Stimulated activated CD8-positive, alpha-beta memory T cell treated with anti-CD3 and anti-CD28 coated beads, Interleukin-12 subunit alpha, Interleukin-12 subunit beta, amount 100 ng/mL, for 4 hours (primary cell): ENCODE data around the gene MRPL14.

ENCODE experiments used
- DNase-seq: peaks from one replicate; pipeline ENCODE4 v3.0.0-alpha.2; 2020; ENCODE audit warnings: low read depth

MRPL14 gene

DNA sequence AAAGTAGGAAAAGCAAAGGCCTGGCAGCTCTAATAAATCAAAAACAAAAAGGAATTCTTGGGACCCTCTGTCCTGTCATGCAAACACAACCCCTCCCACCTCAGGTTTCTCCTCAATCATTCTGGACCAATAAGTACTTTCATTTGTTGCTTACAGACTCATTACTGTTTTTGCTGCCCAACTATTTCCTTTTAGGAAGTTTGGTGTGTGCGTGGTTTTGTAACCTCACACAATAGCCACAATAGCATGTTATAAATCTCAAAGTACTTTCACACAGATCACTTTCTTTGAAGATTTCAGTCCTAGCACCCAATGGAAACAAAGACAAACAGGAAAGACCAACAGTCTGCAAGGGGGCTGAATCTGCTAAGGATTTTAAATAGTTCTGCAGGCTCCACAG is 4.5 kb downstream of the MRPL14 start:
- DNase-seq = no peak

DNA sequence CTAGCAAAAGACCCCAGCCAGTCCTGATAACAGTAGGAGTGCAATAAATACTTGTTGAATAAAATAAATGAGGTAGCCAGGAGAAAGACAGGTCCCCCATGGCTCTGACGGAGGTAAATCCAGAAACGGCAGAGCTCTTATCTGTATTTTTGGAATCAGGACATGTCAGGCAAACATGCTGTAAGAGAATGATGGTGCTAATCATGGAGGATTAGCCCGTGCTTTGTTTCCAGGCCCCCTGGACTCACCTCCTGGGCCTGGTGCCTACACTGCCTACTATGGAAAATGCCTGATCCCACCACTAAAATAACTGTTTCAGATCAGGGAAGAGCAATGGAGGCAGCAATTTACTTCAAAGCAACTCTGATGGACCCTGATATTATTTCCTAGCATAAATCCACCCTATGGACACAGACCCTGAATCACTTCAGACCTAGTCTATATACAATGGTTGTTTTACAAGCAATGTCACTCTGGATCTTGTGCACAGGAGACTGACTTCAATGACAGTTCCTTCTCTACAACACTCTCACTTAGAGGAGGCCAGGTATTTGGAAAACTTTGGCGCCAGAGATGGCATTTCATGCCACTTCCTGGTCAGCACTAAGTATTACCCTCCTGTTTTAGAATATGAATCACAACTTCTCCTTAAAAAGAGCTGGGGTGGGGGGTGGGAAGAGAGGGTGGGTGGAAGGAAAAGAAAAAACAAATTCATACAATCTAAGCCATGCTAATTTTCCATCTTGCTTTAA is 6.4 kb downstream of the MRPL14 start:
- DNase-seq = no peak

DNA sequence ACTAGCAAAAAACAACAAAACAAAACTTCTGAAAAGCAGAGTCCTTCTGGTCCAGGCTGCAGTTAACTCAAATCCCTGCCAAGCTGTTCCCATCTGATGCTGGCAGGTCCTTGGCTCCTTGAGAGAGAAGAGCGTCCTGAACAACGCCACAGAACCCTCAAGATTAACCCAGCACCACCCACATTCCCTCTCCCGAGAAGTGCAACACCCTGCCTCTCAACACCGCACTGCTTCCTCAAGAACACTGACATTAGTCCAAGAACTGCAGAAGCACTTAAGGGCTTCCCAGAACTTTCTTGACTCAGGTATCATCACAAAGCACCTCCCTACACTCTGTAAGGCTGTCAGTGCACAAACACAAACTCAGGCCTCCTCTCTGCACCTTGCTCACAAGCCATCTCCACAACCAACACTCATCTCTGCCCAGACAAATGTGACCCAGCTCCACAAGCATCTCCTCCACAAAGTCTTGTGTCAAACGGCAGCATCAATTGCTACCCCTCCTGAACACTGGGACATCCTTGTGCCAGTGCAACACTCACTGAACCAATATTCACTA is 7.5 kb downstream of the MRPL14 start:
- DNase-seq = no peak

DNA sequence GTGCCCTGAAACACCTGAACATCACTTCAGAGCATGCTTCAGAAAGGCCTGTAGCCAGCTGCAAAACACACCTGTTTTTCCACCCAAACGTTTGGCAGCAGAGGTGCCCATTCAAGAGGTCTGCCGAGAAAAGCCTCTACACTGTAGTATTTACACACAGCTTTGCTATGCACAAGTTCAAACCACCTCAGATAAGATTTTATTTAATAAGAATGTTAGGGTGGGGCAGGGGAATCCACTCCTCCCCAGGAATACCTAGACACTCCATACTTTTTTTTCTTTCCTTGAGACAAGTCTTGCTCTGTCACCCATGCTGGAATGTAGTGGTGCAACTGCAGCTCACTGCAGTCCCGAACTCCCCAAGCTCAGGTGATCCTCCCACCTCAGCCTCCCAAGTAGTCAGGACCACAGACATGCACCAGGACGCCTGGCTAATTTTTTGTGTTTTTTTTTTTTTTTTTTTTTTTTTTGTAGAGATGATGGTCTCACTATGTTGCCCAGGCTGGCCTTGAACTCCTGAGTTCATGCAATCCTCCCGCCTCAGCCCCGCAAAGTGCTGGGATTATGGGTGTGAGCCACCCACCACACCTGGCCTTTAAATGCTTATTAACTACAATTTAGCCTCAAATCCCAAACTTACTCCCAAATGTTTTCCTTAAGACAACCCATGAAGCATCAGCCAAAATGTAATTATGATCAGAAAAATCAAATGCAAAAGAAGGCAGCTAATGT is 9.7 kb downstream of the MRPL14 start:
- DNase-seq = no peak

DNA sequence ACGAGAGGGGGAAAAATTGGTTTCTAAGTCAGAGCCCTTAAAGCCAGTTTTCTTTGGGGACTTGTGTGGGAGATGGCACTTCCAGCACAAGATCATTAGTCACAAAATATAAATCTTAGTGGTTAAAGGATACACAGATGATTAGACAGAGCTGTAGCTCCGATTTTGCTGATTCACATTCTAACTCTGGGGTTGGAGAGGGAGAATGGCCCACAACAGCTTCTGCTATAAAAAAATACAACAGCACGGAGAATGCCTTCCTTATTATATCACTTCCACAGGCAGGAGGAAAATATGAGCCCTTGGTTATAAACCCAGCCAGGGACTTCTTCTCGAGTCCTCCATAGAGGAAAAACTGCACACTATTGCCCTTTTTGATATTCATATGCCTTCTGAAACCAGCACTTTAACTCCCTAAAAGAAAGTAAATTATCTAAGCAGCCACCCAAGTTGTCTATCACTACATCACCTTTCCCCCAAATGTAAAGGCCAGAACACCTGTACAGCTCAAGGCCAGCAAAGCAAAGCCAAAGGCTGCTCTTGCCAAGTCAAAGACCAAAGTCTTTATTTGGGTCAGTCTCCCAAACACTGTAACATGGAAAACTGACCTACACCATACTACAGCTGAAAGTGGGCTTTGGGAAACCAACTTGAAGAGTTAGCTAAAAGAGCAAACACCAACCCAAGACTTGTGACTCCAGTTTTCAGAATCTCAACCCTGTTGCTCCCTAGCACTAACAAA is 10.4 kb downstream of the MRPL14 start:
- DNase-seq = no peak

DNA sequence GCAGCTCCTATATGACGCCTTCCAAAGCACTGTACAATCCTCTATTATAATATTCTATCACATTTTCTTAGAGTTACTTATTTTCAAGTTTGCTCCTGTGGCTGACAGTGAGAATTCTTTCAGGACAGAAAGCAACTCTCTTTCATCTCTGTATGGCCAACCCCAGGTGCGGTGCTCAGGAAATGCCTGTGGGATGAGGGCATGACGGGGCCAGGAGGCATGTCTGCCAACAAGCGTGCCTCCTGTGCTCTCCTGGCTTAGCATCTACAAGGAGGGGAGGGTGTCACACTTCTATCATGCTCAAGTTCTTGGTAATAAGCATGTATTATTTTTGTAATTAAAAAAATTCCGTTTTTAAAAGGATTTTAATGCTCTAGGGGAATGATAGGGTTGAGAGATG is 11.4 kb downstream of the MRPL14 start:
- no peak for DNase-seq

DNA sequence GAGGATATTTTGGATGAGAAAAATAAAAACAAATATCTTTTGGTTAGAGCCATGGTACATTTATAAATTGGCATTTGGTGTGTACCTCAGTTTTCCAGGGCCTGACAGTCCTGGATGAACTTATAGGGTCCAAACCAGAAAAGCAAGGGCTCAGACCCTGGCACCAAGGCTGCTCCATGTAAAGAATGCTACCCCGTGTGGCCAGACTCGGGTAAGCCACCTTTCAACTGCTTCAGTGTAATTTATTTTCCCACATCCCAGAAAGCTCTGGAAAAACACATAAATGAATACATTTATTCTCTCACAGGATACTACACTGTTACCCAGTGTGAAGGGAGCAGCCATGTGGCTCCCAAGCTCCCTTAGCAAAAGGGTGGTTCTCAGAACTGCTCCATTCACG is 13.8 kb downstream of the MRPL14 start:
- DNase-seq = no peak

DNA sequence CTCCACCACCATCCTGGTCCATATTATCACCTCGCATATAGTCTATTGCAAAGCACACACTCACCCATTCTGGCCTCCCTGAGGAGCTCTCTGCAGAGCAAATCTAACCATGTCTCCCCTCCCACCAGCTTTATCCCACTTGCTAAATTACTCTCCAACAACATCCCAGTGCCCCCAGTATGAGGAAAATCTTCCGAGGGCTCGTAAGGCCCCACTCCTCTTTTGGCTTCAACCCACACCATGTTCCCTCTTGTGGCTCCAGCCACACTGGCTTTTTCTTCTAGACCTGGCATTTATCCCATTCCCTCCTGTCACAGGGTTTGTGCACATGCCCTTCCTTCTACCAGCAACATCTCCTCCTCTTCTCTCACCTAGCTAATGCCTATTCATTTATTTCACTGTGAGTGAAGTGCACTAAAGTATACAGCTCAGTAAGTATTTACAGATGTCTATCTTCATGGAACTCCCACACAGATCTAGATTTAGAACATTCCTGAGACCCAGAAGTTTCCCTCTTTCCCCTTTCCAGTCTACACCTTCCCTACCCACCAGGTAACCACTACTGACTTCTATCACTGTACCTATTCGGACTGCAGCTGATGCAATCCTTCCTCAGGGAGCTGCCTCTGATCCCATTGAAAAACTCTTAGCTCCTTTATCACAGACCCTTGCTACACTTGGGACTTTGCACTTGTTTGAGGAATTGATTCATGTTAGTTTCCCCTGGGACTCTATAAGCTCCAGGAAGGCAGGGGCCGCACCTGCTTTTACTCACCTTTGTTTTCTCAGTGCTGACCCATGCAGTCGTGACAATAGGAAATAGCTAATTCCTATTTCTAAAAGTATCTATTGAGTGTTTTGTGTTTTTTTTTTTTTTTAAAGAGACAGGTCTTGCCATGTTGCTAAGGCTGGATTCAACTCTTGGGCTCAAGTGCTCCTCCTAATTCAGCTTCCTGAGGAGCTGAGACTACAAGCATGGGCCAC is 15.5 kb downstream of the MRPL14 start:
- DNase-seq = no peak

DNA sequence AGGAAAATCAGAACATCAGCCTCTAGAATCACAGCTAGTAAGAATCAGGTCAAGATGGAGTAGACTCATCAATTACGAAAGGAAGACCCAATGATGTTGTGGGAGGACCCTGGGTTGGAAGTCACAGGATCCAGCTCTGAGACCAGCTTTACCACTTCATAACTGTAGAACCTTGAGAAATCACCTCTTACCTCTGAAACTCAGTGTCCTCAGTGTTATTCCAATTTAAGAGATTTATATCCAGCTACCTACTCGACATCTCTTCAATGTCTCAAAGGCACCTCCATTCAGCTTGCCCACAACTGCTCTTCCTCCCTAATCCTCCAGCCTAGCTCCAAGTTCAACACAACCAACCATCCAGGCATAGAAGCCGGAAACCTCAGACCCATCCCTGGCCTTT is 16.3 kb downstream of the MRPL14 start:
- no peak for DNase-seq

DNA sequence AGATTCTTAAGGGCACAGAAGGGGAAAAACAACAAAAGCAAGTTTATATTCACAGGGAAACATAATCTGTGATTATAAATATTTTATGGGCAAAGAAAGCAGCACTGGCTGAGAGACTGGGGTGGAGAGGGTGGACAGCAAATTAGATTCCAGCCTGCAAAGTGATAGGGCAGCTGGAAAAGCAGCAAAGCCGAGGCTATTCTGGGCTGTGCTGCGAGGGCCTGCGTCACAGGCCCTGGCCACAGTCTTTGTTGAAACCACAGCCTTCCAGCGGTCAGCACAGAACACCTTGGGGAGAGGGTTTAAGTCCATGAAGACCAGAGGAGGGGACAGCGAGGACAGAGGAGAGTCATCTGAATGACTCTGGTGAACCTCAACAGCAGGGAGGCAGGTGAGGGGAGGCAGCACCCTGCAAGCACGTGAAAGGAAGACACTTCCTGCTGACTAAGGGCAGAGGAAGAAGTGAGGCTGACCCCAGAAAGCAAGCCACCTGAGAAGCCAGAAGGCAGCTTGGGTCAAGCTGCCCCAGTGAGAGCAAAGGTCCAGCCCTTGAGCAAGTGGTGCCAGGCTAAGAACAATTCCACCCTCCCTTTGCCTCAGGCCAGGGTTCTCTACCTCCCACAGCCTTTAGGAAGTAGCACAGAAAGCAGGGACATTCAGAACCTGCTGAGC is 17.1 kb downstream of the MRPL14 start:
- no peak for DNase-seq

DNA sequence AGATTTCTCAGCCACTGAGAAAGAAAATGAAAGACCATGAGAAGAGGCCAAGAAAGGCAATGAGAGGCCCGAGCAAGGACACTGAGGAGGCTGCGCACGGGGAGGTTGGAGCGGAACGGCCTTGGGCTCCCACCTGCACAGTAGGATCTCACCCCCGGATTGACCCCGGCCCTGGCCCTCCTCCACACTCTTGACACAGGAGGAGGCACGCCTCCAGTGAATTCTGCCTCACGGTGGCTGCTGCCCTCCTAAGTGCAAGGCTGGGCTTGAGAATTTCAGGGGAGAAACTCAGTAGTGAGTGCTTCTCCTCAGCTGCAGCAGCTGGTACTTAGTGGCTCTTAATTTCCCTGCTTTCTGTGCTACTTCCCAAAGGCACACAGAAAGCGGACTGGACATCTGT is 18.0 kb downstream of the MRPL14 start:
- no peak for DNase-seq

DNA sequence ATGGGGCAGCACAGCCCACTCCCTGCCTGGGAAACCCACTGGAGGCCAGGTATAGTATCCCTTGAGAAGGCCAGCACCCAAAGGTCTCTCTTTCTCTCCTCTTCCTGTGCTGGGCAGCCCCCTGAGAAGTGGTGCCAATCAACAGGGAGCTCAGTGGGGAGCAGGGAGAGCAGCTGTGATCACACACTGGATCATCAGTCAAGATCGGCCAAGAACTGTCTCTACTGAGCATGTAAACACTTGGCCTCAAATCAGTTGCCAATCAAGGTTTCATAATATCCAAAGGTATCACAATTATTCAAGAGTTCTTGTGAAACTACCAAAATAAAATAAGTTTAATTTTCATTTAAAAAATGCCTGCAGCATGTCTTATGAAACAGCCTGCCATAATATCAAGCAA is 18.8 kb downstream of the MRPL14 start:
- no peak for DNase-seq

DNA sequence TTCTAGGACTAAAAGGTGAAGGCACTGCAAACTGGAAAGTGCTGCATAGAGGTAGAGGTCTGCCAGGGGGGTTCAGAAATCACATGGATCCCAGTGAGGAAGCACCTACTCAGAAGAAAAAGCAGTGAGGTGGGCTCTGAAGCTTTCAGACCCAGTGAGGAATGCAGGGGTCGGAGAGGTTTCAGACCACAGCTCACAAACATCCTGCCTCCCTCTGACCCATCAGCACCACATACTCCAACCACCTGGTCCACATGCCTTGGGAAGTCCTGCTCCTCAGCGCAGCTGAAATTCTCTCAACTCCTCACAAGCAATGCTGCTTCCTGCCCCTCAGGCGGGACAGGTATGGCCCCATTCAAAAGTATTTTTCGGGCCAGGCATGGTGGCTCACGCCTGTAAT is 20.2 kb downstream of the MRPL14 start:
- DNase-seq = no peak

DNA sequence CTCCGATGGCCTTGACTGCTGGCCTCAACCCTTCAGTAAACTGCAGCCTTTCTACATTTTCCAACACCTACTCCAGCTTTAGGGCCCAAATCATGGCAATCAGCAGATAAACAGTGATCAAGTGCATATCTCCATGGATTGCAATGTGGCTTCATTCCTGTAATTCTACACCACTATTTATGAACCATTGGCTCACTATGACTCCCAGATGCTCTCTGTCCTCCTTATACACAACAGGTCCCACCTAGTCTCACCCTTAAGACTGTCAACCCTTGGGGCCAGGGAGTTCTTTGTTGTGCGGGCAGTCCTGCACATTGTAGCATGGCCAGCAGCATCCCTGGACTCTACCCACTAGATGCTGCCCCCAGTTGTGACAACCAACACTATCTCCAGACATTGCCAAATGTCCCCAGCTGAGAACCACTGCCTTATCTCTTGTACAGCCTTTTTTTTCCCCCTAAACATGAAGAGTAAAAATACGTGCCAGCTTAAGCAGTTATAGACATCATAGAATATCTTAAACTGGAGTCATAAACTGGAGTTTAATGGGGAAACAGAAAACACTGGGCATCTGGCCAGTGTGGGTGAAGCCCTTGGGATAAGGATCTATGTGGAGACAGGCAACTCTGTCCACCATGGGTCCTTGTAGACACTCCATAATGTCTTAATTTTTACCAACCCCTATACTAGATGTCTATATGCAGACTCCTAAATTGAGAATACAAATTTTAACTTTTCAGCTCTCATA is 21.1 kb downstream of the MRPL14 start:
- DNase-seq = no peak

DNA sequence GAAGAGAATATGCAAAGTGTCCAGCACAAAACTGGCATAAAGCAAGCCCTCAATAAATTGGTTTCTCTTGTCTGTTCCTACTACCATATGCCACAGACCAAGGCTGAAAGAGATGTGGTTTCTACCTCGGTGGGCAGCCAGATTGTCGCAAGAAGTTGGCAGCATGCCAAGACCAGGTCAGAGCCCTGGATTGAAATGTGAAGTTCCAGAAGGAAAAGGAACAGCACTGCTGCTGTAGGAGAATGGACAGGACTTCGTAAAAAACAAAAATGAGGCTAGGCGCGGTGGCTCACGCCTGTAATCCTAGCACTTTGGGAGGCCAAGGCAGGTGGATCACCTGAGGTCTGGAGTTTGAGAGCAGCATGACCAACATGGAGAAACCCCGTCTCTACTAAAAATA is 22.1 kb downstream of the MRPL14 start:
- no peak for DNase-seq

DNA sequence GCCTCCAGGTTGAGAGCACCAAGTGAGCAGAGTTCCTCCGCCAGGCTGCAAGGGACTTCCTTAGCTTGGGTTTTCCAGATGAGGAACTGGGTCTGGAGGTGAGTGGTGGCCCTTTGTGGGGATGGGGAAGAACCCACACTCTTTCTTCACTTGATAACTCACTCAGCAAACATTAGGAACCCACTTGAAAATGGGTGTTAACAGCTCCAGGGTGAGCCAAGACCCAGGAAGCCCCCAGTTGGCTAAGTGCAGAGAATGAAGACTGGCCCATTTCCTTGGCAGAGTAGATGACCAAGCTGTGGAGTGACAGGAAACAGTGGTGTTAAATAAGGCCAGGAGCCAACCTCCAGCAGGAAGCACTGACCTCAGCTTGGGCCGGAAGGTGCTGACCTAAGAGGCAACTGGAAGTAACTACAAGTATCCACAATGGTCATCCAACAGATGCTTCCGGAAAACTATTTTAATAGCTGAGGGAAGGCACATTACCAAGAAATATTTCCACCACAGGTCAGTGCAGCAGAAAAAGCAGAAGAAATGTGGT is 22.7 kb downstream of the MRPL14 start:
- no peak for DNase-seq

DNA sequence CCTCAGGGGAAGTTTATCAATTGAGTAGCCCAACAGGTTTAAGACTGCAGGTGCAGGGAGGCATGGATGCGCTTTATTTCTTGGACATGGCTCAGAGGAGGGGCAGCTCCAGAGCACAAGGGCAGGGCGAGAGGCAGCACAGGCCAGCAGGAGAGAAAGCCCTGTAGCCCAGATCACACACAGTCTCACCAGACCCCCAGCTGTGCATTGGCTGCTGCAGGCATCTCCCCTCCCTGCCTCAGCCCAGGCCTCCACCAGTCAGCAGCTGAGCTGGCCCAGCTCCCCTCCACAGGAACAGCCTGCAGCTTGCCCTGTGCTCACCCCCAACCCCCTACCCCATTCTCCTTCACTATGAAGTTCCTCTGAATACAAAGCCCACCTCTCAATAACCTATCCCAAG is 24.7 kb downstream of the MRPL14 start:
- DNase-seq = no peak

DNA sequence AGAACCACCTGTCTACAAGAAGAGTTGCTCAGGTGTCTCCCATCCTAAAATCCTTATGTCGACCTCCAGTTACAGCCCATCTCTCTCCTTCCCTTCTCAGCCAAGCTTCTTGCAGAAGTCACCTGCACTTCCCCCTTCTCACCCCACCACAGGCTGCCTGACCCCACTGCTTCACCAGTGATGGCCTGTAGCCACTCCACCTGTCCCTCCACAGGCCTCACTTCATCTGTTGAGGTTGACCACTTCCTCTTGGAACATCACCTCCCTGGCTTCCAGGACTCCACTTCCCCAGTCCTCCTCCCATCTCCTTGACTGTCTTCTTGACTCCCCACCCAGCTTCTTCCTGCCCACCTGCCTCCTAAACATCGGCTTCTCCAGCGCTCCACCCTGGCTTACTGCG is 25.4 kb downstream of the MRPL14 start:
- no peak for DNase-seq

DNA sequence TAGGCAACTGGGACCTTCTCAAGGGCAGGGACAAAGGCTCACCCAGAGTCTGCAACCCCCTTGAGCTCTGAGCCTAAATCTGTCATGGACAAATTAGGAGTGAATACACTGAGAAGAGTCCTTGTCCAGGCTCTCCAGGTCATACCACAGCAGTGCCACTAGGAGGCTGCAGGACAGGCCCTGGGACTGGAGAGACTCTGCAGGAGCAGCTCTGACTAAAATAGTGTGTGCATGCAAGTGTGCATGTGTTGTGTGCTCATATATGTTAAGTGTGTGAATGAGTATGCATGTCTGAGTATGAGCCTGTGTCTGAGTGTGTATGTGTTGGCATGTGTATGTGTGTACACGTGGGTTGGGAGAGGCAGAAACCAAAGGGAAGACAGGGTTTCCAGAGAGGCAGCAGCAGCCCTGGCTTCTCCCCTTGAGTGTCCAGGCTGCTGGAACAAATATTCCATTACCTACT is 27.1 kb downstream of the MRPL14 start:
- DNase-seq = no peak

DNA sequence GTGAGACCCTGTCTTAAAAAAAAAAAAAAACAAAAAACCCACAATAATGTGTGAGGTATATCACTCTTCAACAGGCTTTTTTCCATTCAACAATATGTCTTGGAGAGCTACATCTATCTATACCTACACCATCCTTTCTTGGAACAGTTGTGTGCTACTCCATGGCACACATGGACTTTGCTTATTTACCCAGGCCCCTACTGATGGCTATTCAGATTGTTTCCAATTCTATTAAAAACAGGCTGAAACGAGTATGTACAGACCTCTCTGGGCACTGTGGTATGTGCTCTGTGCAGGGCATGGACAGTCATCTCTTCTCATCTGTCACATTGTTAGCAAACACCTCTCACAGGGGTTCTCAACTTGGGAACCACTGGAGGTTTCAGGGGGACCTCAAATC is 28.1 kb downstream of the MRPL14 start:
- no peak for DNase-seq
